BLaER1 (cell line): Measurements from ENCODE around the gene CCDC17.

Source experiments
- H3K27ac ChIP-seq: shearing (Covaris generic); formaldehyde crosslinking; 2 replicates; pipeline ENCODE4 v1.8.1; 2022
- H3K27me3 ChIP-seq: shearing (Covaris generic); formaldehyde crosslinking; 2 replicates; pipeline ENCODE4 v1.8.1; 2022
- H3K36me3 ChIP-seq: shearing (Covaris generic); formaldehyde crosslinking; 2 replicates; pipeline ENCODE4 v1.8.1; 2022
- H3K4me1 ChIP-seq: shearing (Covaris generic); formaldehyde crosslinking; 2 replicates; pipeline ENCODE4 v1.8.1; 2022
- H3K4me2 ChIP-seq: shearing (Covaris generic); formaldehyde crosslinking; 2 replicates; pipeline ENCODE4 v1.8.1; 2022
- H3K4me3 ChIP-seq: shearing (Covaris generic); formaldehyde crosslinking; 2 replicates; pipeline ENCODE4 v1.8.1; 2022
- H3K9ac ChIP-seq: shearing (Covaris generic); formaldehyde crosslinking; 2 replicates; pipeline ENCODE4 v1.8.1; 2022
- H3K9me3 ChIP-seq: shearing (Covaris generic); formaldehyde crosslinking; 2 replicates; pipeline ENCODE4 v1.8.1; 2022
- H4K20me1 ChIP-seq: shearing (Covaris generic); formaldehyde crosslinking; 2 replicates; pipeline ENCODE4 v1.8.1; 2022
- Cebpa-rat ChIP-seq: shearing (Covaris generic); IDR thresholded peaks from 2 replicates; pipeline ENCODE4 v1.8.1; 2022

Gene CCDC17

DNA sequence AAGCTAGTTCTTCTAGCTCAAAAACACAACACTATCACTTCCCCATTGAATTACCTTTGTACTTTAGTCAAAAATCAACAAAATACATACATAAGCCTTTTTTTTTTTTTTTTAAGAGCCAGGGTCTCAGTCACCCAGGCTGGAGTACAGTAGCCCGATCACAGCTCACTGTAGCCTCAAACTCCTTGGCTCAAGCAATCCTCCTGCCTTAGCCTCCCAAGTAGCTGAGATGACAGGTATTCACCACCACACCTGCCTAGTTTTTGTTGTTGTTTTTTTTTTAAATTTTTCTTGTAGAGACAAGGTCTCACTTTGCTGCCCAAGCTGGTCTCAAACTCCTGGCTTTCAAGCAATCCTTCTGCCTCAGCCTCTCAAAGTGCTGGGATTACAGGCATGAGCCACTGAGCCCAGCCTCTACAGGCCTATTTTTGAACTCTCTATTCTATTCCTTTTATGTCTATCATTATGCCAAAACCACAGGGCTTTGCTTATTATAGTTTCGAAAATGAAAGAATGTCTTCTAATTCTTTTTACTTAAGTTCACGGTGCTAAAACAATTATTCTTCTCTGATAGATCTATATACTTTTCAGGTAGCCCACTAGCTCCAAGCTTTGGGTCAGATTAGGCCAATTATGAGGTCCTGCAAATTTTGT is 32.8 kb upstream of the CCDC17 start:
- no peak for TF ChIP-seq Cebpa-rat
- Histone ChIP-seq H3K27ac (no peak overlapping the region), H4K20me1 (peaks cover 82% of the 10 kb centered on the region), H3K9me3 (no peaks in the 10 kb centered on the region), H3K4me2 (no peak overlapping the region), H3K27me3 (no peaks in the 10 kb centered on the region), H3K36me3 (peaks cover 96% of the 10 kb centered on the region), H3K4me3 (no peak overlapping the region), H3K9ac (no peak overlapping the region), H3K4me1 (no peaks in the 10 kb centered on the region)

DNA sequence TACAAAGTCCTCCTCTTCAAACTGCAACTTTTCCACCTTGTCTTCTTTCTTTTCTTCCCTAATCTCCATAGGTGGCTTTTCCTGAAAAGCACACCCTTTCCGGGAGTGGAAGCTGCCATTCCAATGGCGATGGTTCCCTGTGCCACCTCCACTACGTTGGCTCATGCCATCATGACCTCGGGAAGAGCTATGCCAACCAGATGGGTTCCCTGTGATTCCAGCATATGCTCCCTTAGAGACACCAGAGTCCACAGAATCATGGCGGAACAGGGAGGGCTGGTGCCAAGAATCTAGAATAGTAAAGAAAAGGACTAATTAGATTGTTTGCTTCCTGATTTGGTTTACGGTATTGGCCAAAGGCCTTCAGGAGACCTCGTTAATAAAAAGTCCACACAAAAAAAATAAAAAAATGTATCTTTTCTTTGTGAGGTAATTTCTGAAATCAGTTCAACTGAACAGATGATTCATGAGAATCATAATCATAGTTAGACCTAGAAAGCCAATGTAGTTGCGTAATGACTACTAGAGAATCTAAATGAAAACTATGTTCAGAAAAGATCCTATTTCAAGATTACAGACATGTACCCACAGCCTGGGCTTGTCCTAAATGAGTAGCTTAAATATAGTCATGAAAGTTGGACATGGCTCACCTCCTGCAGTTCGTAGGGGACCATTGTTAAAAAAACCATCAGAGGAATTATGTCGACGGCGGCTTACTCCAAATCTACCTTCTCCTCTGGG is 30.9 kb upstream of the CCDC17 start:
- no peak overlapping the region for H3K27ac ChIP-seq
- TF ChIP-seq Cebpa-rat: no peak
- peaks cover 81% of the 10 kb centered on the region for H4K20me1 ChIP-seq
- H3K4me3 ChIP-seq: no peak overlapping the region
- H3K4me1 ChIP-seq: no peaks in the 10 kb centered on the region
- H3K36me3 ChIP-seq: peaks cover 98% of the 10 kb centered on the region
- H3K27me3 ChIP-seq: no peaks in the 10 kb centered on the region
- H3K9ac ChIP-seq: no peak overlapping the region
- H3K9me3 ChIP-seq: no peaks in the 10 kb centered on the region
- H3K4me2 ChIP-seq: no peak overlapping the region

DNA sequence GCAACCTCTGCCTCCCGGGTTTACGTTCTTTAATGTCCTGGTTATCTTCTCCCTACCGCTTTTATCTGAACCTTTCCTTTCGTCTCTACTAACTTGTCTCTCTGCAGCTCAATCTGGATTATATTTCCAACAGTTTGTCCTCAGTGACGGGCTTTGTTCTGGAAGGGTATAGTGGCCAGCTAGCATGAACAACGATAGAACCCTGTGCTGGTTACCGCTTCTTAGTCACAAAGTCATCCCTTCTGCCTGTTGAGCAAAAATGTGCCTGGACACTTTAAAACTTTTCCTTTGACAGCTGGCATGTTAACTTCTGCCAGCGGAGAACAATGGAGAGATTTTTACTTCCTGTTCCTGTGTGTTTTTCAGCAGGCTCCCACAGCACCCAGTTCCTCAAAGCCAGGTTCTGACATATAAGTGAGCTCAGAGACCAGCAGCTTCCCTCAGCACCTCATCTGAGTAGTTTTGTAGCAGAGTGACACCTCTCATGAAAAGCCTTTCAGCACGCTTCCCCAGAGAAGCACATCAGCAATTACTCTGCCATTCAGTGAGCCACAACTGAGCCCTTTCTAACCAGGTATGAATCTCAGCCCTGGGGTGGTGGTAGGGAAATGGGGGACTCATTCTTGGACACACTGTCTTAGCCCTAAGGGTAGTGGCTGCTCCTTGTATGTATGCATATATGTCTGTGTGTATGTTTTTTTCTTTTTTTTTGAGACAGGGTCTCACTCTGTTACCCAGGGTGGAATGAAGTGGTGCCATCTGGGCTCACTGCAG is 23.6 kb upstream of the CCDC17 start:
- Histone ChIP-seq H3K36me3 (peaks cover 86% of the 10 kb centered on the region), H3K9me3 (no peaks in the 10 kb centered on the region), H3K27me3 (no peaks in the 10 kb centered on the region), H3K4me2 (no peak overlapping the region), H4K20me1 (peaks cover 89% of the 10 kb centered on the region), H3K9ac (no peak overlapping the region), H3K27ac (no peak overlapping the region), H3K4me3 (no peak overlapping the region), H3K4me1 (peaks cover 10% of the 10 kb centered on the region; the same call in 1 of the 2 replicates)
- no peak for TF ChIP-seq Cebpa-rat

DNA sequence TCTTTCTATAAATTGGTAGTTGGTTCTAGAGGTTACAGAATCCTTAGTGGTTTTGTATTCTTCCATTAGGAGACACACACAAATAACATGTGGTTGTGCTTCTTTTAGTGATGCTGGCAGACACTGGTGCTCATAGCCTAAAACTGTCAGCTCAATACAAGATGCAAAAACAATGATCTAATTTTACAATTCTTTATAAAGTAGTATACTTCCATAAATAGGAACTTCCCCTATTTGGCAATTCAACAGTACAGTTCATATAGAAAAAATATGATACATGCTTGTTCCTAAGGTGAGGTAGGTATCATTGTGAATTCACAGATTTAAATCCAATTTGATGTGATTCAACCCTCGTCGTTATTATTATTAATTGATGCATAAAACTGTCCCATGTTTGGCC is 20.8 kb upstream of the CCDC17 start:
- Histone ChIP-seq H3K27ac (no peak overlapping the region), H3K9ac (no peak overlapping the region), H3K36me3 (peaks cover 86% of the 10 kb centered on the region), H3K4me1 (peaks cover 12% of the 10 kb centered on the region), H3K4me3 (no peak overlapping the region), H3K4me2 (no peak overlapping the region), H4K20me1 (peaks cover 74% of the 10 kb centered on the region), H3K27me3 (no peaks in the 10 kb centered on the region), H3K9me3 (no peaks in the 10 kb centered on the region)
- TF ChIP-seq Cebpa-rat: no peak

DNA sequence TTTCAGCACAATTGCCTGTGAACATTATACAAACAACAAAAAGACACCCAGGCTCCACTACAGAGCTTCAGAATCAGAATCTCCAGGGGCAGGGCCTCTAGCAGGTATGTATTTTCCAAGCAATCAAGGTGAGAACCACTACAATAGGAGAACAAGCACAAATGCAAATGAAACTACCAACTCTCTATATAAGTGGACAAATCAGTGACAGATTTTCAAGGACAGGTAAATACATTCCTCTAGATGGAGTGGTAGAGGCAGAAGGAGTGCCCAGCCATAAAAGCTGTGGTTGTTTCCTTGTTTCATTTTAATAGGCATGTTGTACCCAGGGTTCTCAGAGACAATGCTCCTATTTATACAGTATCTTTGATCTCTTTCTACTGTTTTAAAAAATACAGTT is 20.1 kb upstream of the CCDC17 start:
- H3K27me3 ChIP-seq: no peaks in the 10 kb centered on the region
- no peak overlapping the region for H3K27ac ChIP-seq
- no peak overlapping the region for H3K4me3 ChIP-seq
- H3K4me1 ChIP-seq: peaks cover 12% of the 10 kb centered on the region
- H3K9ac ChIP-seq: no peak overlapping the region
- H3K9me3 ChIP-seq: no peaks in the 10 kb centered on the region
- peaks cover 68% of the 10 kb centered on the region for H4K20me1 ChIP-seq
- peaks cover 86% of the 10 kb centered on the region for H3K36me3 ChIP-seq
- no peak overlapping the region for H3K4me2 ChIP-seq
- no peak for TF ChIP-seq Cebpa-rat

DNA sequence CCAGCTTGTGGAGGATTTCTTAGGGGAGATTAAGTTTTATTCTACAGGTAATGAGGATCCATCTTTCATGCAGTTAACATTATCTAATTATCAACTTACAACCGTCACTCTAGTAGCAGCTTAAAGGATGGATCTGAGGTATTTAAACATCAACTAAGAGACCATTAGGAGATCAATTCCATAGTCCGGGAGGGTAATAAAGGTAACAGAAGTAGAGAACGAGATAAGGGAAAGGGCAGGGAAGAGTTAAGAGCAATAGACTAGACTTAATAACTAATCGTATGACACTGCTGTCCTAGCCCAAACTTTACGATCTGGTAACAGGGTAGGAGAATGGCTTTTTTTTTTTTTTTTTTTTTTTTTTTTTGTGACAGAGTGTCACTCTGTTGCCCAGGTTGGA is 19.5 kb upstream of the CCDC17 start:
- no peak overlapping the region for H3K27ac ChIP-seq
- peaks cover 86% of the 10 kb centered on the region for H3K36me3 ChIP-seq
- no peak for TF ChIP-seq Cebpa-rat
- H3K9me3 ChIP-seq: no peaks in the 10 kb centered on the region
- H4K20me1 ChIP-seq: peaks cover 62% of the 10 kb centered on the region
- H3K9ac ChIP-seq: no peak overlapping the region
- H3K27me3 ChIP-seq: no peaks in the 10 kb centered on the region
- peaks cover 12% of the 10 kb centered on the region for H3K4me1 ChIP-seq
- H3K4me2 ChIP-seq: no peak overlapping the region
- H3K4me3 ChIP-seq: no peak overlapping the region

DNA sequence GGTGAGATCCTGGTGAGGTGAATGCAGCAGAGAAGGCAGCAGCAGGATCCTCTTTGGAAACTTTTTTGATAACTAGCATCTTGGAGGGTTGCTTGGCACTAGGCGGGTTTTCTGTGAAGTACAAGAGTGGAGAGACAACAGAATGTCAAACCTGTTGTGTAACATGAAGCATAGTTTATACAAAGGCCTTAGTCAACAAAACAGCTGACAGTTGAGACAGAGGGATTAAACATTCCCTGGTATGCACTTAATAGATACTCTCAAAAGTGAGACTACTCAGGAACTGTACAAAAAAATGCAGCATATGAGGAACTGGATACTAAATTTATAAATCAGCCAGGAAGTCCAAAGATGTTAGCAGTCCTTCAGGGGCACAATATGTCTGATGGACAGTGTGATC is 16.4 kb upstream of the CCDC17 start:
- Histone ChIP-seq H3K36me3 (peaks cover 88% of the 10 kb centered on the region), H3K4me3 (no peak overlapping the region), H3K9me3 (no peaks in the 10 kb centered on the region), H3K27me3 (no peaks in the 10 kb centered on the region), H3K4me1 (peaks cover 12% of the 10 kb centered on the region), H3K4me2 (no peak overlapping the region), H3K27ac (no peak overlapping the region), H4K20me1 (peaks cover 34% of the 10 kb centered on the region), H3K9ac (no peak overlapping the region)
- TF ChIP-seq Cebpa-rat: no peak

DNA sequence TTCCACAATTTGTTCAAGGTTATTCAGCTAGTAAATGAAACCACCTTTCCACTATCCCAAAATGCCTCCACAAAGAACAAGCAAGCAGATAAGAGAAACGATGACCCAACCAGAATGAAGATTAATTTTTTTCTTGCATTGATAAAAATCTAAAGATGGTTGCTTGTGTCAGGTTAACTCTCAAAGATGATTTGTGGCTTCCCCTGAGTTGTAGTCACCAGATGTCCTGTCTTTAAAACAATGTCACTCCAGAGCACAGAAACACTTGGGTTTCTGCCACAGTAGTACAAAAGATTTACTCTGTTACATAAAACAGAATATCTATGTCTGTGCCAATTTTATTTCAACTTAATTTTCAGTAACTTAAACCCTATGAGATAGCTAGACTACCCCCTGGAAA is 11.4 kb upstream of the CCDC17 start:
- Histone ChIP-seq H3K4me1 (no peaks in the 10 kb centered on the region), H3K4me2 (no peak overlapping the region), H3K9me3 (no peaks in the 10 kb centered on the region), H4K20me1 (no peaks in the 10 kb centered on the region), H3K27ac (no peak overlapping the region), H3K27me3 (no peaks in the 10 kb centered on the region), H3K4me3 (no peak overlapping the region), H3K9ac (no peak overlapping the region), H3K36me3 (peaks cover 99% of the 10 kb centered on the region)
- no peak for TF ChIP-seq Cebpa-rat

DNA sequence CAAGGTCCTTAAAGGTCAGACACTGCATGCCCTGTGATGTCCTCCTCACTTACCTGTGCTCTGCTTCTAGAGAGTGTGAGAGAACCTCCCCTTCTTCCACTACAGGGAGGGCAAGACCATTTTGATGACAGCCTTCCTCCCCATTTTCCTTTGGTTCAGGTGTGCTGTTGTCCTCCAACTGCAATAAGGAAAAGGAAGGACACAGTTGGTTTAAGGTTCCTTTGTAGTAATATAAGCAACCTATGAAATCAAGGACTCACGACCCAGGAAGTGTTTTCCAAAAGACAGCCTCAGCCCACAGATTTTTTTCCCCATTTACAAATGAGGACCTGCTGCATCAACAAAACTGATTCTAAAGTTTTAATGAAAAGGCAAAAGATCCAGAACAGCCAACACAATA is 6.6 kb upstream of the CCDC17 start:
- Histone ChIP-seq H3K4me1 (no peaks in the 10 kb centered on the region), H3K4me2 (no peak overlapping the region), H3K4me3 (no peak overlapping the region), H3K36me3 (peaks cover 97% of the 10 kb centered on the region), H3K27ac (no peak overlapping the region), H3K9ac (no peak overlapping the region), H3K9me3 (no peaks in the 10 kb centered on the region), H4K20me1 (no peaks in the 10 kb centered on the region), H3K27me3 (no peaks in the 10 kb centered on the region)
- no peak for TF ChIP-seq Cebpa-rat

DNA sequence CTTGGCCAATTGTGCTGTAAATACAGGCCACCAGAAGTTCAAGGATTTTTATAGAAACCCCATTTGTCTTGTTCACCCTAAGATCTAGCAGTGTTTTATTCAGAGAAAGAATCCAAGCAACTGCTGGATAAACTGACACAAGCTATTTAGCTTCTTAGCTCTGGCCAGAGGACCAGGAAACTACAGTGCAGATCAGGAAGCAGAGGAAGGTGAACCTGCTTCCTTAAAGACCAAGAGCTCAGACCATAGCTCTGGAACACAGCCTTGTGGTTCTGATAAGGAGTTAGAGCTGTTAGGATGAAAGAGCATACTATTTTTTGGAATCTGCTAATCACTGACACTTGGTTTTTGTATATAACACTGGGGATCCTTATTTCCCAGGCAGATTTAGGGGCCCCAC is 5.2 kb upstream of the CCDC17 start:
- no peak overlapping the region for H3K4me3 ChIP-seq
- no peak for TF ChIP-seq Cebpa-rat
- no peaks in the 10 kb centered on the region for H3K27me3 ChIP-seq
- H4K20me1 ChIP-seq: no peaks in the 10 kb centered on the region
- H3K9me3 ChIP-seq: no peaks in the 10 kb centered on the region
- no peaks in the 10 kb centered on the region for H3K4me1 ChIP-seq
- H3K36me3 ChIP-seq: peaks cover 97% of the 10 kb centered on the region
- no peak overlapping the region for H3K27ac ChIP-seq
- no peak overlapping the region for H3K4me2 ChIP-seq
- no peak overlapping the region for H3K9ac ChIP-seq
